A549 (cell line): ENCODE results near the gene RELN. TPM values are rescaled to one million over a fixed set of nuclear protein-coding genes. Genes with fewer than 3 reads are reported as not detected.

ENCODE experiments used
- ATAC-seq, 2 experiments: fragments of 200-7000 bp in 1 of 2; fragments of >200 bp in 1 of 2; cut with Nextera tagmentation in 1 of 2; cut with Tn5 transposase in 1 of 2; 3 replicates each; pipeline versions ENCODE4 v1.8.0 to v1.9.1; 2018 to 2020; ENCODE audit warnings: mild to moderate bottlenecking in 1 of 2, moderate library complexity in 1 of 2
- CTCF ChIA-PET: fragments of 300-600 bp; sonication (Branson Sonifier 250); formaldehyde crosslinking; extraction: SDS; loops from one replicate; lab custom pipeline; 2021; ENCODE audit warnings: antibody characterized with exemption, inconsistent platforms; lab: Yijun Ruan, JAX
- POLR2A ChIA-PET: fragments of 350-600 bp; formaldehyde crosslinking; extraction: SDS; loops from one replicate; lab custom pipeline; 2021; ENCODE audit warnings: antibody characterized with exemption, inconsistent platforms; lab: Yijun Ruan, JAX
- DNase-seq, 2 experiments: peaks; one replicate each; pipeline versions ENCODE4 v3.0.0 to v3.0.0-alpha.2; 2011 to 2016; ENCODE audit warnings: low read depth in 1 of 2, low spot score in 1 of 2
- FAIRE-seq: peaks from 2 replicates; lab custom pipeline; 2011; peaks lifted over from hg19 to GRCh38; lab: Jason Lieb, UNC
- H3K27ac ChIP-seq, 2 experiments: fragments of >200 bp; sonication (Bioruptor Twin); formaldehyde crosslinking; 3 replicates each; pipeline ENCODE4 v1.5.1; 2016 to 2017
- H3K4me1 ChIP-seq: fragments of >200 bp; sonication (Bioruptor Twin); formaldehyde crosslinking; 3 replicates; pipeline ENCODE4 v1.6.1; 2016
- H3K4me2 ChIP-seq: fragments of >200 bp; sonication (Bioruptor Twin); formaldehyde crosslinking; 3 replicates; pipeline ENCODE4 v1.6.1; 2016
- H3K4me3 ChIP-seq: fragments of >200 bp; sonication (Bioruptor Twin); formaldehyde crosslinking; 3 replicates; pipeline ENCODE4 v1.5.1; 2016
- H3K9me3 ChIP-seq: fragments of >200 bp; sonication (Bioruptor Twin); formaldehyde crosslinking; 3 replicates; pipeline ENCODE4 v1.6.1; 2016
- BHLHE40 ChIP-seq: IDR thresholded peaks from 2 replicates; pipeline ENCODE4 v1.6.1; 2012; ENCODE audit warnings: low read depth, low read length, inconsistent platforms
- CEBPB ChIP-seq, 2 experiments: fragments of >200 bp in 1 of 2; sonication (Bioruptor Twin) in 1 of 2; formaldehyde crosslinking in 1 of 2; IDR thresholded peaks; 2 replicates each; pipeline ENCODE4 v1.6.1; 2012 to 2016
- EP300 ChIP-seq, 2 experiments: fragments of >200 bp; sonication (Bioruptor Twin); formaldehyde crosslinking; IDR thresholded peaks; 2 replicates in 1 of 2; 3 replicates in 1 of 2; pipeline ENCODE4 v1.6.1; 2016 to 2017
- HOXA7 ChIP-seq: fragments of 250-450 bp; sonication (Bioruptor Pico); IDR thresholded peaks from 2 replicates; pipeline ENCODE4 v1.5.0; 2020; ENCODE audit warnings: mild to moderate bottlenecking, moderate library complexity
- HOXB5 ChIP-seq: fragments of 250-450 bp; sonication (Bioruptor Pico); IDR thresholded peaks from 2 replicates; pipeline ENCODE4 v1.5.0; 2020; ENCODE audit warnings: mild to moderate bottlenecking, moderate library complexity
- KDM1A ChIP-seq: fragments of 200-600 bp; sonication (generic); IDR thresholded peaks from 2 replicates; pipeline ENCODE4 v1.6.1; 2016; ENCODE audit warnings: low read depth, mild to moderate bottlenecking
- NFE2L2 ChIP-seq: fragments of 150-350 bp; conservative IDR thresholded peaks from 2 replicates; pipeline ENCODE4 v1.6.1; 2014; ENCODE audit warnings: low read length
- NPAS2 ChIP-seq: fragments of 250-450 bp; sonication (Bioruptor Pico); IDR thresholded peaks from 2 replicates; pipeline ENCODE4 v1.8.0; 2022; ENCODE audit warnings: mild to moderate bottlenecking, moderate library complexity, borderline replicate concordance
- POLR2A ChIP-seq: IDR thresholded peaks from 2 replicates; pipeline ENCODE4 v1.6.1; 2012; ENCODE audit warnings: mild to moderate bottlenecking, low read length
- RAD21 ChIP-seq, 2 experiments: fragments of >200 bp in 1 of 2; sonication (Bioruptor Twin) in 1 of 2; formaldehyde crosslinking in 1 of 2; IDR thresholded peaks in 1 of 2; conservative IDR thresholded peaks in 1 of 2; 2 replicates in 1 of 2; 3 replicates in 1 of 2; pipeline ENCODE4 v1.6.1; 2012 to 2018; ENCODE audit warnings: inconsistent platforms in 1 of 2
- RARB ChIP-seq: fragments of 250-450 bp; sonication (Bioruptor Pico); IDR thresholded peaks from 2 replicates; pipeline ENCODE4 v1.8.0; 2021; ENCODE audit warnings: mild to moderate bottlenecking, moderate library complexity
- RCOR1 ChIP-seq: fragments of 150-350 bp; IDR thresholded peaks from 2 replicates; pipeline ENCODE4 v1.6.1; 2014; ENCODE audit warnings: antibody characterized with exemption, low read length, low read depth
- RFX5 ChIP-seq: fragments of 450-650 bp; IDR thresholded peaks from 2 replicates; pipeline ENCODE4 v1.7.1; 2014; ENCODE audit warnings: antibody characterized with exemption, mild to moderate bottlenecking, moderate library complexity
- SMC3 ChIP-seq: fragments of >200 bp; sonication (Bioruptor Twin); formaldehyde crosslinking; IDR thresholded peaks from 3 replicates; pipeline ENCODE4 v1.6.1; 2018; ENCODE audit warnings: inconsistent platforms
- ZNF302 ChIP-seq: fragments of 250-450 bp; sonication (Bioruptor Pico); IDR thresholded peaks from 2 replicates; pipeline ENCODE4 v1.9.0; 2021; ENCODE audit warnings: inconsistent platforms, mild to moderate bottlenecking, moderate library complexity
- WGBS: methylation state at CpG from one replicate; pipeline ENCODE4 v1.1.6; 2017; ENCODE audit errors: missing lambda C conversion rate; 5-methylcytosine and 5-hydroxymethylcytosine counted together
- polyA plus RNA-seq, 4 experiments: library from polyadenylated mRNA; depleted of rRNA in 3 of 4; stranded (reverse); fragments of >200 nt; fragmentation: RNase III in 1 of 4; extraction: RNeasy Plus Mini Kit Qiagen cat#74134 plus additional on column Dnase treatment in 1 of 4; gene quantifications; 2 replicates in 3 of 4; 3 replicates in 1 of 4; pipeline ENCODE4 v1.2.3, GENCODE V29; 2011 to 2017
- TF ChIP-seq, protein P1 (sequence below): fragments of 150-350 bp; IDR thresholded peaks from 2 replicates; pipeline ENCODE4 v1.6.1; 2014; ENCODE audit warnings: low read depth, mild to moderate bottlenecking, low read length
- TF ChIP-seq, protein P2 (sequence below): fragments of 250-450 bp; sonication (Bioruptor Pico); IDR thresholded peaks from 2 replicates; pipeline ENCODE4 v1.5.0; 2020; ENCODE audit warnings: low read depth, mild to moderate bottlenecking, moderate library complexity
- TF ChIP-seq, protein P3 (sequence below): fragments of >200 bp; sonication (Bioruptor Twin); formaldehyde crosslinking; IDR thresholded peaks from 3 replicates; pipeline ENCODE4 v1.6.1; 2016
- TF ChIP-seq, protein P4 (sequence below): fragments of 450-650 bp; IDR thresholded peaks from 2 replicates; pipeline ENCODE4 v1.6.1; 2014; ENCODE audit warnings: antibody characterized with exemption
- TF ChIP-seq, protein P5 (sequence below): IDR thresholded peaks from 2 replicates; pipeline ENCODE4 v1.6.1; 2012
- TF ChIP-seq, protein P6 (sequence below): fragments of >200 bp; sonication (Bioruptor Twin); formaldehyde crosslinking; IDR thresholded peaks from 2 replicates; pipeline ENCODE4 v1.6.1; 2016

The RELN gene
- polyA plus RNA-seq, 2 of the 4 experiments (the other 2 are of a cell fraction) = not detected

DNA sequence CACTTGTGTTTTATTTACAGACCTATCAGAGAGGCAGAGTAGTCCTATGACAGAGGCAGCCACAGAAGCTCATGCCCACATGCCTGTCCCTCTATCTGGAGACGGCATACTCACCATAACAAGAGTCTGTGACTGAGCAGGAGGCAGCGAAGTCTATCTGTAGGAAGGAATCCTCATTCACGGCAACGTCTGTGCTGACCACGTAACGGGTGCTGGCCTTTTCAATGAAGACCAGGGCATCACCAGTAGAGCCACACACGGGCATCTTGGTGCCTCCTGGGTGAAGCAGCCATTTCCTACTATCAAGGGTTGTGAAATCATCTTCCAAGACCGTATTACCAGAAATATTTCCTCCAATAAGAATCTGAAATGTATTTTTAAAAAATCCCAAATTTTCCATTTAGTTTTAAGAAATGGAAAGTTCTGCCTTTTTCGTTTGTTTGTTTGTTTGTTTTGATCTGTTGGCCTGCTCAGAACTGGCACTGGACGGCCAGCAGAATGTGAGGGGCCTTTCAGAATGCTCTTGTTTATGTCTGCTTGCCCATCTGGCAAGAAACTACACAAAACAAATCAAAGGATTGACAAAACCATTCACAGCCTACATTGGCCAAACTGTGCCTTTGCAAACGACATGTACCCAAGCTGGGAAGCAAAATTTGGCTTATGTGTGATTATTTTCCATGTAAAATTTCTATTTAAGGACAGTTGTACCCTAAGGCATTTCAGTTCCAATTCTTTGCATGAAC lies 450.3 kb downstream of the RELN start:
- FAIRE-seq = no peak
- TF ChIP-seq, protein P1, sequence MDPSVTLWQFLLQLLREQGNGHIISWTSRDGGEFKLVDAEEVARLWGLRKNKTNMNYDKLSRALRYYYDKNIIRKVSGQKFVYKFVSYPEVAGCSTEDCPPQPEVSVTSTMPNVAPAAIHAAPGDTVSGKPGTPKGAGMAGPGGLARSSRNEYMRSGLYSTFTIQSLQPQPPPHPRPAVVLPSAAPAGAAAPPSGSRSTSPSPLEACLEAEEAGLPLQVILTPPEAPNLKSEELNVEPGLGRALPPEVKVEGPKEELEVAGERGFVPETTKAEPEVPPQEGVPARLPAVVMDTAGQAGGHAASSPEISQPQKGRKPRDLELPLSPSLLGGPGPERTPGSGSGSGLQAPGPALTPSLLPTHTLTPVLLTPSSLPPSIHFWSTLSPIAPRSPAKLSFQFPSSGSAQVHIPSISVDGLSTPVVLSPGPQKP = no peak
- TF ChIP-seq CEBPB (IDR thresholded peaks at IDR 0.05) (no peak), RAD21 (conservative IDR thresholded peaks at IDR 0.05 in 1 of 2, IDR thresholded peaks at IDR 0.05 in 1 of 2) (no peak), RARB (CRISPR knock-in tag) (no peak), EP300 (IDR thresholded peaks at IDR 0.05) (no peak), RCOR1 (no peak), RFX5 (no peak), POLR2A (no peak), ZNF302 (CRISPR knock-in tag) (no peak), NPAS2 (CRISPR knock-in tag) (no peak), SMC3 (no peak), NFE2L2 (no peak), HOXA7 (CRISPR knock-in tag) (no peak), HOXB5 (no peak)
- TF ChIP-seq, protein P2, sequence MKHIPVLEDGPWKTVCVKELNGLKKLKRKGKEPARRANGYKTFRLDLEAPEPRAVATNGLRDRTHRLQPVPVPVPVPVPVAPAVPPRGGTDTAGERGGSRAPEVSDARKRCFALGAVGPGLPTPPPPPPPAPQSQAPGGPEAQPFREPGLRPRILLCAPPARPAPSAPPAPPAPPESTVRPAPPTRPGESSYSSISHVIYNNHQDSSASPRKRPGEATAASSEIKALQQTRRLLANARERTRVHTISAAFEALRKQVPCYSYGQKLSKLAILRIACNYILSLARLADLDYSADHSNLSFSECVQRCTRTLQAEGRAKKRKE (CRISPR knock-in tag) = no peak
- TF ChIP-seq, protein P3, sequence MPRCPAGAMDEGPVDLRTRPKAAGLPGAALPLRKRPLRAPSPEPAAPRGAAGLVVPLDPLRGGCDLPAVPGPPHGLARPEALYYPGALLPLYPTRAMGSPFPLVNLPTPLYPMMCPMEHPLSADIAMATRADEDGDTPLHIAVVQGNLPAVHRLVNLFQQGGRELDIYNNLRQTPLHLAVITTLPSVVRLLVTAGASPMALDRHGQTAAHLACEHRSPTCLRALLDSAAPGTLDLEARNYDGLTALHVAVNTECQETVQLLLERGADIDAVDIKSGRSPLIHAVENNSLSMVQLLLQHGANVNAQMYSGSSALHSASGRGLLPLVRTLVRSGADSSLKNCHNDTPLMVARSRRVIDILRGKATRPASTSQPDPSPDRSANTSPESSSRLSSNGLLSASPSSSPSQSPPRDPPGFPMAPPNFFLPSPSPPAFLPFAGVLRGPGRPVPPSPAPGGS = no peak
- TF ChIP-seq, protein P4, sequence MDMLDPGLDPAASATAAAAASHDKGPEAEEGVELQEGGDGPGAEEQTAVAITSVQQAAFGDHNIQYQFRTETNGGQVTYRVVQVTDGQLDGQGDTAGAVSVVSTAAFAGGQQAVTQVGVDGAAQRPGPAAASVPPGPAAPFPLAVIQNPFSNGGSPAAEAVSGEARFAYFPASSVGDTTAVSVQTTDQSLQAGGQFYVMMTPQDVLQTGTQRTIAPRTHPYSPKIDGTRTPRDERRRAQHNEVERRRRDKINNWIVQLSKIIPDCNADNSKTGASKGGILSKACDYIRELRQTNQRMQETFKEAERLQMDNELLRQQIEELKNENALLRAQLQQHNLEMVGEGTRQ = no peak
- TF ChIP-seq, protein P5, sequence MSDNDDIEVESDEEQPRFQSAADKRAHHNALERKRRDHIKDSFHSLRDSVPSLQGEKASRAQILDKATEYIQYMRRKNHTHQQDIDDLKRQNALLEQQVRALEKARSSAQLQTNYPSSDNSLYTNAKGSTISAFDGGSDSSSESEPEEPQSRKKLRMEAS = no peak
- 9% methylated on average over 9 of the region's 11 CpGs for WGBS
- Histone ChIP-seq H3K4me2 (no peak overlapping the region), H3K9me3 (no peaks in the 10 kb centered on the region), H3K4me3 (no peak overlapping the region), H3K4me1 (no peaks in the 10 kb centered on the region), H3K27ac (no peak overlapping the region)
- ChIA-PET POLR2A (no interaction called here), CTCF (no interaction called here)
- ATAC-seq = no peak
- no peak for DNase-seq

DNA sequence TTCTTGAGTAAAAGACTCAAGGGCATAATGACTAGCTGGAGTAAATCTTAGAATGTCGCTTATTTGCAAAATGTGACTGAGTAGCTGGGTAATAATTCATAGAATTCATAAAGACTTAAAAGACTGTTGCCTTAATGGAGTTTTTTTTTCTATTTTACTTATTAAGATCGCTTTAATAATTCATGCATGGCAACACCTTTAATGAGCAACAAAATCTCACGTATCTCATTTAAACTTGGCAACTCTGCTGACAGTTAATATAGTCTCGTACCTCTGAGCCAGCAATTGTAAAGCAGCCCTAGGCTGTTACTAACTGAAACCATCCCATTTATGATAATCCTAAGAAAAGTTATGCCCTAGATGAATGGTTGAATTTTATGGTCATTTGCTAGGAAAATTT lies 455.7 kb downstream of the RELN start:
- Histone ChIP-seq H3K9me3 (no peaks in the 10 kb centered on the region), H3K27ac (no peak overlapping the region), H3K4me1 (no peaks in the 10 kb centered on the region), H3K4me2 (no peak overlapping the region), H3K4me3 (no peak overlapping the region)
- DNase-seq = no peak
- ChIA-PET CTCF (no interaction called here), POLR2A (no interaction called here)
- WGBS = 11% methylated on average over 4 of the region's 4 CpGs
- no peak for FAIRE-seq
- TF ChIP-seq BHLHE40 (no peak), KDM1A (no peak)
- TF ChIP-seq, protein P6, sequence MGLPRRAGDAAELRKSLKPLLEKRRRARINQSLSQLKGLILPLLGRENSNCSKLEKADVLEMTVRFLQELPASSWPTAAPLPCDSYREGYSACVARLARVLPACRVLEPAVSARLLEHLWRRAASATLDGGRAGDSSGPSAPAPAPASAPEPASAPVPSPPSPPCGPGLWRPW = no peak
- no peak for ATAC-seq
